ENCODE data around the gene CCL8.

CCL8 gene

GRCh38 chr17:34319039-34319483 is at the start of gene CCL8:
Gene CCL8 (plus strand): TSS chr17:34319435. CDS start chr17:34319502, 67 bp downstream.
- no peak for DNase-seq (ENCODE audit: low read depth in 3 of 3)

GRCh38 chr17:34269969-34270368 is 49.3 kb upstream of the CCL8 start, which contains the start of gene CCL7:
Gene CCL7 (plus strand): TSS chr17:34270221. CDS start chr17:34270291, 70 bp downstream.
- DNase-seq (ENCODE audit: low read depth in 3 of 3), result no peak

- DNase-seq (ENCODE audit: low read depth in 3 of 3), result no peak
Measured at GRCh38 chr17:34275881-34276280, 43.4 kb upstream of the CCL8 start.

GRCh38 chr17:34276826-34277225 is 42.4 kb upstream of the CCL8 start:
- DNase-seq (ENCODE audit: low read depth in 3 of 3), result no peak

- DNase-seq (ENCODE audit: low read depth in 3 of 3), result no peak
Measured at GRCh38 chr17:34283571-34283970, 35.7 kb upstream of the CCL8 start.

- DNase-seq (ENCODE audit: low read depth in 3 of 3), result no peak
Measured at GRCh38 chr17:34285286-34285792, 33.9 kb upstream of the CCL8 start, which contains the start of gene CCL11. Gene CCL11 (plus strand): TSS chr17:34285742. CDS start chr17:34285809, 67 bp downstream.

- no peak for DNase-seq (ENCODE audit: low read depth in 3 of 3)
Measured at GRCh38 chr17:34287875-34288274, 31.4 kb upstream of the CCL8 start.

- DNase-seq (ENCODE audit: low read depth in 3 of 3), result no peak
Measured at GRCh38 chr17:34290586-34290985, 28.6 kb upstream of the CCL8 start.

- DNase-seq (ENCODE audit: low read depth in 3 of 3), result no peak
Measured at GRCh38 chr17:34291721-34292348, 27.4 kb upstream of the CCL8 start.

- no peak for DNase-seq (ENCODE audit: low read depth in 3 of 3)
Measured at GRCh38 chr17:34299027-34299426, 20.2 kb upstream of the CCL8 start.

GRCh38 chr17:34299956-34300577 is 19.2 kb upstream of the CCL8 start:
- DNase-seq (ENCODE audit: low read depth in 3 of 3), result no peak

- DNase-seq (ENCODE audit: low read depth in 3 of 3), result no peak
Measured at GRCh38 chr17:34300652-34301370, 18.4 kb upstream of the CCL8 start.

- no peak for DNase-seq (ENCODE audit: low read depth in 3 of 3)
Measured at GRCh38 chr17:34301986-34302385, 17.2 kb upstream of the CCL8 start.

- no peak for DNase-seq (ENCODE audit: low read depth in 3 of 3)
Measured at GRCh38 chr17:34302636-34303035, 16.6 kb upstream of the CCL8 start.

GRCh38 chr17:34303606-34304005 is 15.6 kb upstream of the CCL8 start:
- DNase-seq (ENCODE audit: low read depth in 3 of 3), result no peak

GRCh38 chr17:34305061-34305460 is 14.2 kb upstream of the CCL8 start:
- no peak for DNase-seq (ENCODE audit: low read depth in 3 of 3)

GRCh38 chr17:34305606-34306005 is 13.6 kb upstream of the CCL8 start:
- DNase-seq (ENCODE audit: low read depth in 3 of 3), result no peak

GRCh38 chr17:34306466-34306865 is 12.8 kb upstream of the CCL8 start:
- DNase-seq (ENCODE audit: low read depth in 3 of 3), result no peak

GRCh38 chr17:34307110-34307509 is 12.1 kb upstream of the CCL8 start:
- DNase-seq (ENCODE audit: low read depth in 3 of 3), result no peak

- DNase-seq (ENCODE audit: low read depth in 3 of 3), result no peak
Measured at GRCh38 chr17:34308371-34308770, 10.9 kb upstream of the CCL8 start.

GRCh38 chr17:34311291-34311690 is 7.9 kb upstream of the CCL8 start:
- DNase-seq (ENCODE audit: low read depth in 3 of 3), result no peak

GRCh38 chr17:34312080-34312479 is 7.2 kb upstream of the CCL8 start:
- DNase-seq (ENCODE audit: low read depth in 3 of 3), result no peak

- DNase-seq (ENCODE audit: low read depth in 3 of 3), result no peak
Measured at GRCh38 chr17:34313164-34313563, 6.1 kb upstream of the CCL8 start.
